PFSK-1 (cell line): Measurements from ENCODE around the gene TNRC18.

Source experiments
- FOXP2 ChIP-seq: optimal IDR thresholded peaks from 2 replicates; pipeline ENCODE3; 2011; ENCODE audit warnings: borderline replicate concordance, control low read depth, inconsistent platforms; ENCODE audit not compliant: insufficient read depth; ENCODE audit errors: extremely low read length, extremely low read depth
- POLR2AphosphoS5 ChIP-seq: IDR thresholded peaks from 2 replicates; pipeline ENCODE4 v1.6.1; 2012; ENCODE audit warnings: low read depth, mild to moderate bottlenecking, control low read depth, low read length, moderate library complexity
- REST ChIP-seq, 2 experiments: IDR thresholded peaks; 2 replicates each; pipeline versions ENCODE4 v1.6.1 to v1.8.0; 2011 to 2012; ENCODE audit warnings: low read depth in 2 of 2, low read length in 2 of 2, control low read depth in 1 of 2, inconsistent platforms in 1 of 2, mild to moderate bottlenecking in 1 of 2, moderate library complexity in 1 of 2; ENCODE audit not compliant: insufficient read depth in 1 of 2
- SIN3A ChIP-seq: IDR thresholded peaks from 2 replicates; pipeline ENCODE4 v1.6.1; 2012; ENCODE audit warnings: mild to moderate bottlenecking, low read length, moderate library complexity, borderline replicate concordance; ENCODE audit not compliant: insufficient read depth

DNA sequence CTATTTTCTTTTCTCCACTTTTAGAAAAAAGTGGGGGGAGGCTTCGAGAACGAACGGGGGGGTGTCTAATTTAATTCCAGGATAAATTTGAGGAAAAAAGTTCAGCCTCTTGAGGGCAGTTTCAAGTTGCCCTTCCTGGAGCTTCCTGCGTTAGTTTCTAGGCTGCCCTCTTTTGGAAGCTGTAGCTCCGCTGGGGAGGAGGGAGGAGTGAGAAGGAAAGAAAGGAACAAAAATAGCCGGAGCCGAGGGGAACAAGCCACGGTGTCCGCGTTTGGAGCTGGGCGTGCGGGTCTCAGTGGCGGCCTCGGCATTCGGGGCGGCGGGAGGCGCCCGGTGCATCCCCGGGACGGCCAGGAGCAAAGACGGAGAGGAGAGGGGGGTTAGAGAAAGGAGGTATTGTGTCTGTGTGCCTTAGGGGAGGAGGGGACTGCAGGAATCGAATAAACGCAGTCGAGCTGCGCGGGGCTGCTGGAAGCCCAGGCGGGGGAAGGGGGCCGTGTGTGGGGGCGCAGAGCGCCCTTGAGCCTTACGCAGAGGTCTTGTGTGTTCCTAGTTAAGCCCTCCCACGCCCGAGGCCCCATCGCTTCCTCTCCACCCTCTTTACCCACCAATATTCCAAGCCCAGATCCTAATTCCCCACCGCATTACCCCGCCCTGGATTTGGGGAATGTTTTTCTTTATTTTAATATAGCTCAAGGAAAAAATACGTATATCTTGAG lies 2.0 kb upstream of the TNRC18 start:
- TF ChIP-seq POLR2AphosphoS5 (peak; percentile 86), SIN3A (0 out of 2 replicates have a peak, but pooled peaks have one; percentile 60), REST (IDR thresholded peaks at IDR 0.05; ENCODE audit: insufficient read depth in 1 of 2, low read depth in 2 of 2, low read length in 2 of 2) (no peak), FOXP2 (no peak)
